Endometrium (tissue), 2 donors: ENCODE results near the gene NAA50.

Source experiments
- FAIRE-seq: peaks from 2 replicates; lab custom pipeline; 2012; peaks lifted over from hg19 to GRCh38; lab: Jason Lieb, UNC
- donor health status: control.
- donor health status: control.

NAA50 gene

DNA sequence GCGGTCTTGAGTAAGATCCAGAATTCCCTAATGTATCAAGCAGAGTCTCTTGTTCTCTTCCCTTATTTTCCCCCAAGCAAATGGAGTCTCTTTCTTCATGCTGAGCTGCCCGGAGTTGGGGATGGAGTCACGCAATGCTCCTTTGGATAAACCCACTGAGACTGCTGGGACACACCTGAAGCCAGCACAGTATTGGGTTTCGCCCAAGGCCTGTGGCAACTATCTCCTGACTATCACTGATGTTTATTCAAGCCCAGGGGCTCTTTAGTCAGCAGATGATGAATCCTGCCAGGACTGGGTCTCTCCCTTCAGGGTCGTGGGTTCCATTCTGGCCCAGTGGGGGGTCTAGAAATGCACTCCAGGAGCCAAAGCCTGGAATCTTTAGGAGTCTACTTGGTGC, 60.9 kb downstream of the NAA50 start:
- FAIRE-seq, result no peak

DNA sequence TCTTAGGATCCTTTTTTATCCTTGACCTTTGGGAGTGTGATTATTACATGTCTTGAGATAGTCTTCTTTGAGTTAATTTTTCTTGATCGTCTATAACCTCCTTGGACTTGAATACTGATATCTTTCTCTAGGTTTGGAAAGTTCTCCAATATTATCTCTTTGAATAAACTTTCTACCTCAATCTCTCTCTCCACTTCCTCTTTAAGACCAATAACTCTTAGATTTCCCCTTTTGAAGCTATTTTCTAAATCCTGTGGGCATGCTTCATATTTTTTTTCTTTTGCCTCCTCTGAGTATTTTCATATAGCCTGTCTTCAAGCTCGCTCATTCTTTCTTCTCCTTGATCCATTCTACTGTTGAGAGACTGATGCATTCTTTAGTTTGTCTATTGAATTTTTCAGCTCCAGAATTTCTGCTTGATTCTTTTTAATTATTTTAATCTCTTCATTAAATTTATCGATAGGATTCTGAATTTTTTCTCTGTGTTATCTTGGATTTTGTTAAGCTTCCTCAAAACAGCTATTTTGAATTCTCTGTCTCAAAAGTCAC, 61.7 kb downstream of the NAA50 start:
- FAIRE-seq, result no peak

DNA sequence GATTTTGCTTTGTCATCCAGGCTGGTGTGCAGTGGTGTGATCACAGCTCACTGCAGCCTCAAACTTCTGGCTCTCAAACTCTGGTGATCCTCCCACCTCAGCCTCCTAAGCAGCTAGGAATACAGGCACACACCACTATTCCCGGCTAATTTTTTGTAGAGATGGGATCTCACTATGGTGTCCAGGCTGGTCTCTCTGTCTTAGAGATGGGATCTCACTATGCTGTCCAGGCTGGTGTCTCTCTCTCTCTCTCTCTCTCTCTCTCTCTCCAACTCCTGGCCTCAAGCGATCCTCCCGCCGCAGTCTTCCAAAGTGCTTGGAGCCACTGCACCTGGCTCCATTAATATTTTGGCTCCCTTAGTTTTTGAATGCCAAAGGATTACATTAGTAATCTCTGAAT, 67.3 kb downstream of the NAA50 start:
- FAIRE-seq, result no peak

DNA sequence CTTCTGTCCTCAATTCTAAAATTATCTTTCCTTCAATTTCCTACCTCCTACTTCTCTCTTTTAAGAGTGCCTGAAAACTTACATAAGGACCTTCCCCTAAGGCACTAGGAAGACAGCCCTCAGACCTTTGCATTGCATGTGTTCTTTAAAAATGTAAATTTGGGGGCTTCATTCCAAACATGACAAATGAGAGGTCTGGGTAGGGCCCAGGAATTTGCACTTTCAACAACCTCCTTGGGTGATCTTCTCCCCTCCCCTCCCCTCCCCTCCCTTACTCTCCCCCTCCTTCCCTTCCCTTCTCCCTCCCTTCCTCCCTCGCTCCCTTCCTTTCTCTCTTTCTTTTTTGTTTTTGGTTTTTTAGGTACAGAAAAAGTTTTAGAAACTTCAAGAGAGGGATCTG, 68.3 kb downstream of the NAA50 start:
- no peak for FAIRE-seq

DNA sequence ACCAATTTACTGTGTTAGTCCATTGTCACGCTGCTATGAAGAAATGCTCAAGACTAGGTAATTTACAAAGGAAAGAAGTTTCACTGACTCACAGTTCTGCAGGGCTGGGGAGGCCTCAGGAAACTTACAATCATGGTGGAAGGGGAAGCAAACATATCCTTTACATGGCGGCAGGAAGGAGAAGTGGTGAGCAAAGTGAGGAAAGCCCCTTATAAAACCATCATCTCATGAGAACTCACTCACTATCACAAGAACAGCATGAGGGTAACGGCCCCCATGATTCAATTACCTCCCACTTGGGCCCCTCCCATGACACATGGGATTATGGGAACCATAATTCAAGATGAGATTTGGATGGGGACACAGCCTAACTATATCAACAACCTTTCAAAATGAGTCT, 69.8 kb downstream of the NAA50 start:
- FAIRE-seq, result no peak

DNA sequence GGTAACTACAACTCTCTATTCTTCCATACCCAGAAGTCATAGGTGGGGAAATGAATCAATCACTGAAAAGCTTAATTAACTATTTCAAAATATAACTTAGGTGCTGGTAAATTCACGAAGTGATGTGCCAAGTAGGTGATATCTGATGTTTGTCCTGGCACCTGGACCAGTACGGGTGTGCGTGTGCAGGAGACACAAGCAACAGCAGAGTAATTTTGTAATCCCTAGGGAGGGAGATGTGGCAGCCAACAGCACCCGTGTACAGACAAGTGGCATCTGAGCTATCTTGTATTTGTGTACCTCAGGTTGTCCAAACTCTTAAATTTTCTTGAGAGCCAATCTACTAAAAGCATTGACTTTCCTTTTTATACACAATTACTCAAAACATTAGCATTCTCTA, 72.5 kb downstream of the NAA50 start:
- FAIRE-seq, result no peak

DNA sequence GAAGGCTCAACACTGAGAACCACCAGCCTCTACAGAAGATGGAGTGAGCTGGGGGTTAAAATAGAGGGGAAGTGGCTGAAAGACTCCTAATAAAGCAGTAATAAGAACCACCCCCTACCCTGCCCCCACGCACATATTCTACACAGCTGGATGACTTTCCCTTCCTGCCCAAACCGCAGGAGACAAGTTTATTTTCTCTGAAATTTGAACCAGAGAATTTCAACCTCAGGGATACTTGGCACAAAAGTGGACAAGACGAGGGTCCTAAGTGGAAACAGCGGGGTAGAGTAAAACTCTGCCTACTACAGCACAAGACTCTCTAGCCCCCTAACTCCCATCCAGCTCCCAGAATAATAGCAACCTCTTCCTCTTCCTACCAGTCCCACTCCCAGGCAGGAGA, 78.0 kb downstream of the NAA50 start:
- FAIRE-seq, result no peak
